GM19467 (cell line): ENCODE data around the gene C3orf85.

ENCODE experiments used
- ATAC-seq: cut with Tn5 transposase; IDR thresholded peaks from one replicate; pipeline ENCODE4 v1.9.1; 2021; ENCODE audit warnings: mild to moderate bottlenecking, moderate library complexity; ENCODE audit not compliant: unreplicated experiment

Gene C3orf85

DNA sequence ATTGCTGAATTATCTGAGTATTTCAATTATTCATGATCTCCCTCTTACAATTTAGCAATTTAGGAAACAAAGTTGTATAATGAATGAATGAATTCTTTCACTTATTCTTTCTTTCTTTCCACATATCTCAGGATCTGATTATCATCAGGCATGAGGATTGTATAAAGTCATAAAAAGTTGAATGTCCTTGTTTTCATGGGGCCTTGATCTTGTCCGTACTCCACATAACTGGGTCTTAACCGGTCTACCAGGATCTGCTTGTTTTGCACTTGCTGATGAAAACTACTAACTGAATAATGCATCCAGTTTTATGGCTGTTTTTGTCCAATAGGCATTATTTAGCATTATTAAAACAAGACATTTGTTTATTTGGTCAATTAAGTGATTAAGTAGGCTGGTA is 12.6 kb downstream of the C3orf85 start:
- ATAC-seq, result no peak

DNA sequence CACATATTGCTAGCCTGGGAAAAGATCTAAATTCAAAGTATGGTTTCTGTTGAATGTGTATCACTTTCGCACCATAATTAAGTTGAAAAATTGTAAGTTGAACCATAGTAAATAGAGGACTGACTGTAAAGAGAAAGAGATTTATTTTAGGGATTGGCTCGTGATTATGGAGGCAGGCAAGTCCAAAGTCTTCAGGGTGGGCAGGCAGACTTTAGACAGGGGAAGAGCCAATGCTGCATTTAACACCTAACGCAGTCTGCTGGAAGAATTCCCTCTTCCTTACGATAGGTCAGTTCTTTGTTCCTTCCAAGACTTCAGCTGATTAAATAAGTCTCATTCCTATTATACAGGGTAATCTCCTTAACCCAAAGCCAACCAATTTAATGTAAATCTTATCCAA is 15.8 kb downstream of the C3orf85 start:
- no peak for ATAC-seq

DNA sequence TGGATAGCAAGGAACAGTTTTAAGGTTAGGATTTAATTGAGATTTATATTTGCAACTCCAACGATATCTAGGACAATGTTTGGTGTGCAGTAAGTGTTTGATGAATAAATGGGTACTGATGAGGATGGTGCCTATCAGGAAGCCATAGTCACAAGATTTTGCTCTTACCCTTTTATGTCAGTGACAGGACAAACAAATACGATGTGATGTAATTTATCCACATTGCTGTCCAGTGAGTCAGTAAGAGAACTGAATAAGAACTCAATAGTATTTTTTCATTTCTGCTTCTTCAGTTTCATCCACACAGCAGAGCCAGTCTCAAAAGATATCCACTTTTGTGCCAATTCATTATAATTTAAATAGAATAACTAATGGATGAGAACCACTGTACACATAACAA is 18.5 kb downstream of the C3orf85 start:
- ATAC-seq, result no peak

DNA sequence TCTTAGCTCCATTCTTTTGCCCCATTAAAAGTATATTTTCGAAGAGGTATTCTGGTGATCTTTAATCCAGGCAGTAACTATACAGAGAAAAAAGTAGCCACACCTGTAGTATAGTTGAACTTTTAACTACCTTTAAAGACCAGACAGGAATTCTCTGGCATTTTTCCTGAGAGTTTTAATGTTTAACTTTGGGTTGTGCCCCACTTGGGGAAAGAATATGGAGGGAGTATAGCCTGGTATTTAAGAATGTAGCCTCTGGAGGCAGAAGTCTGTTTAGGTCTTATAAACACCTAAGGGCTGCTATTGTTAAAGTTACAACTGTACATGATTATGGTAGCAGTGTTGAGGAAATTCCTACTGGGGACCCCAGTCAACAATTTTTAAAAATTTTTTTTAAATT is 19.3 kb downstream of the C3orf85 start:
- ATAC-seq, result no peak

DNA sequence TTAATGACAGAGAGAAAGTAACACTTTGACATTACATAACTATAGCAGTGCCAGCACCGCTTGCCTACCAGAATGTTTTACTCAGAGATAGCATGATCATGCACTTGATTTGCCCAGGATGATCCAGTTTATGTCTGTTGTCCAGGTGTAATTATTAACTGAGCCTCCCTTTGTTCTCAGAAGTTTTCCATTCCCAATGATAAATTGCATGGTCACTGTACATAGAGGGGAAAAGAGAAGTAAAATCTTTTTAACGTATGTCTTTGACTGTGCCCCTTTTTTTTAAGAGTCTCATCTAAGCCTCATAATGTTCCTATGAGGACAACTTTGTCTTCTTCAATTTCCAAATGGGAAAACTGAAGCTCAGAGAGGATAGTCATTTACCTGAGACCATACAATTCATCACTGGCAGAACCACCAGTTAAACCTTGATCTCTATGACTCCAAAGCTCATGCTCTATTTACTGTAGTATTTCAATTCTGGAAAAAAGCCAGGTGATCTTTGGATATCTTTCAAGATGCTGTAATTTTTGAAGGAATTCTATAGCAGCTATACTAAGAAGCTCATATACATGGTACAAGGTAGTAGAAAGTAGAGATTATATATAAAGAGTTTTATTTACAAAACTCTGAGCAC is 25.1 kb downstream of the C3orf85 start:
- no peak for ATAC-seq

DNA sequence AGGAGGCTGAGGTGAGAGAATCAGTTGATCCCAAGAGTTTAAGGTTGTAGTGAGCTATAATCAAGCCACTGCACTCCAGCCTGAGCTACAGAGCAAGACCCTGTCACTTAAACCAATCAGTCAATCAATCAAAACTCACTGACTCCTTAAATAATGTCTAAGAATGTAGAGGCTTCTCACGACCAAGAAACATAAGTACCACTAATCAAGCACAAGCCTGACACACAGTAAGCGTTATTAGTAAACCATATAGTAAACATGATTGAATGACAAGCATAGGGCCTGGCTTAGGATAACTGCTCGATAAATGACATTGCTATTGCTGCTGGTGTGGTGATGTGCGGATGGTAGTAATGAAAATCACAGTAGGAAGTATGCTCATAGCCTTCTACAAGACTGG is 29.4 kb downstream of the C3orf85 start:
- no peak for ATAC-seq

DNA sequence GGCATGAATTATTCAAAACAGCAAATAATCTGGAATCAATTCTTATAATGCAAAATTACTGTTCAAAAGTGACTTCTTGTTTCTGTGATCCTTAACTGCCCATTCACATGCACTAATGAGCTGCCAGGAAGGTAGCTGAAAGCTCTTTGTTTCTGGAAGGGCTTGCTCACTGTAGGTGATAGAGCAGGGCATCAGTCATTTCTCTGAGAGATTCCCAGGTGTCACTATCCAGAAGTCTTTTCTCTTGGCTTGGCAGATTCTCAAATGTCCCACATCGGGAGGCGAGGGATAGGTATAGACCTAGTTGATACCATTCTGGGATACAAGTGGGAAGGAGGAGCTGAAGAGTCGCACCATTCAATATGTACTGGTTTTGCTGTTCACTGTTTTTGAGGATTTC is 35.0 kb downstream of the C3orf85 start:
- ATAC-seq, result no peak

DNA sequence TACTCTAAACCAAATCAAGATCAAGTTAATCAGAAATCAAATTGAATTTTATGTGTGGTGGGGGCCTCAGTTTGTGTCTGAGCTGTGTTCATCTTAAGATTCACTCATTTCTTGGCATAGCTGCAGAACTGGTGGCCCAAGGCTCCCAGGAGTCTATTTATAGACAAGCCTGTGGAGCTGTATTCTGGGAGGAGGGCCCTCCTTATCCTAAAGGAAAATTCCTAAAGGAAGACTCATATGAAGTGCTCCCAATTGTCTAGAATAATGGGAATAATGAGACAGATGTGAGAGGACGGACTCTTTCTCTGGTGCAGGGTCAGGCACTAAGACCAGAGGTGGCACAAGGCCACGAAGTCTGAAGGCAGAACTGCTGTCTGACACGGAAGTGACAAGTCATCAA is 38.9 kb downstream of the C3orf85 start:
- ATAC-seq, result no peak

DNA sequence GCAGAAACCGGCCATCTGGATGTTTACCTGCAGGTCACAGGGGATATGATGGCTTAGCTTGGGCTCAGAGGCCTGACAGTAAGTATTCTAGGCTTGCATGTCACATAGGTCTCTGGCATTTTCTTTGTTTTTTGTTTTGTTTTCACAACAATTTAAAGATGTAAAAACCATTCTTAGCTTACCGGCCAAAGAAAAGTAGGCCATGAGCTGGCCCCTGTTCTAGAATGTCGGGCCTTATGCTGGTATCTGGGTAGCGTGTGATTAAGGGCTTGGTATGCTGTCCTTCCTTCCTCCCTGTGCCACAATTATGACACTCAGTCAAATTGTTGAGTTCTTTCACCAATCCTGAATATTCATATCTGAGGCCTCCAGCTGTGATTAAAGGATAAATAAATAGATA is 40.2 kb downstream of the C3orf85 start:
- no peak for ATAC-seq

DNA sequence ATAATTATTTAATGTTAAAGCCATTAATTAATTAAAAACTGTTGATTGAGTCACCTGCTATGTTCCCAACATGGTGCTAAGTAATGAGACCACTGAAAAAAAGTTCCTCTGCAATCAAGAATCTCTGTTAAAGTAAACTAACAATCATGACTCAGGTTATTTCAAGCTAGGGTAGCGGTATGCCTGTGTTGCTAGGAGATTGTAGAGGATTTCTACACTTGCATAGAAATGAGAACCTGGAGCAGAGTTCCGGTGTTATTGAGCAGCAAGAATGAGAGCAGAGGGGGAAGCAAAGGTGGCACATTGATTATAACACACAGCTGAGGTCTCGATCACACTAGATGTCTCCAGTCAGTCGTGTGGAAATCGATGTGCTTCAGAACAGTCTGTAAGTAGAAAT is 41.4 kb downstream of the C3orf85 start:
- no peak for ATAC-seq

DNA sequence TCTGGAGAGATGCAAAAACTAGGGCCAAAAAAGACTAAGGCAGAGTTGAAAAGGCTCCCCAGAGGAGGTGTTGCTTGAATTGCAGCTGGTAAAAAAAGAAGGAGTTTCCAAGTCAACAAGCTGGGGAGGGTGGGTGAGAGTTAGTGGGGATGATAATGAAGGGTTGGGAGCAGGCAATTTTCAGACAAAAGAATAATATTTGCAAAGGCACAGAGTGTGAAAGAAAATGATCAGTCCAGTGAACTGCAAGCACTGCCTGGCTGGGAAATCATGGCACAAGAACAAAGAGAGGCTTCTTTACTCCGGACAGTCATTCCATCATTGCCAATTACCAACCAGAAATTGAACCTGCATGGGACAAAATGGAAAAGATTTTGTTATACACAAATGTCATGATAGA is 42.2 kb downstream of the C3orf85 start:
- ATAC-seq, result no peak

DNA sequence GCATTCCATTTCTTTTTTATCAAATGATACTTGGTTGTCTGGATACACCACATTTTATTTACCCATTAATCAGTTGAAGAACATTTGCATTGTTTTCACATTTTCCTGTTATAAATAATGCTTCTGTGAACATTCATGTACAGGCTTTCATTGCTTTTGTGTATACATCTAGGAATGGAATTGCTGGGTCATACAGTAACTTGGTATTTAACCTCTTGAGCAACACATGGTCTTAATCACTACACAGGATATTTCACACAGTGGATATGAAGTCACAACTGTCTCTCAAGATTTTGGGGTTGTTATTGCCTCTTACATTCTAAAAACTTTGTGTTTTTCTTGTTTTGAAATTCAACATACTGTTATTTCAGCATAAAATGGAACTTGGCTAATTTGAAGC is 48.2 kb downstream of the C3orf85 start:
- no peak for ATAC-seq

DNA sequence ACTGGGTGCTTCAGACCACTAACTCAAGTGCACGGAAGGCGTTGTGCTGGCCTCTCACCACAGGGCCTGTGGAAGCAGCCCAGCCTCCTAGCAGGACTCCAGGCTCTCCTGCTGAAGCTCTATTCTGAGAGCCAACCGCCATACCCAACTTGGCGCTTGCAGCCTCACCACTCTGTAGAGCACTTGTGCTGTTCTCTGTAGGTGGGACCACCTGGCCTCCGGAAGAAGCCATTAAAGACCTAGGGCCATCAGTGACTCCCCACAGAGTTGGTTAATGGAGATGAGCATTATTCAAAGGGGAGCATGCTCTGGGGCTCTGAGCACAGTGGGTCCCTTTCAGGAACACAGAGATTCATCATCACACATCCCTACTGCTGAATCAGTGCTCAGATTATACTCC is 50.9 kb downstream of the C3orf85 start:
- no peak for ATAC-seq

DNA sequence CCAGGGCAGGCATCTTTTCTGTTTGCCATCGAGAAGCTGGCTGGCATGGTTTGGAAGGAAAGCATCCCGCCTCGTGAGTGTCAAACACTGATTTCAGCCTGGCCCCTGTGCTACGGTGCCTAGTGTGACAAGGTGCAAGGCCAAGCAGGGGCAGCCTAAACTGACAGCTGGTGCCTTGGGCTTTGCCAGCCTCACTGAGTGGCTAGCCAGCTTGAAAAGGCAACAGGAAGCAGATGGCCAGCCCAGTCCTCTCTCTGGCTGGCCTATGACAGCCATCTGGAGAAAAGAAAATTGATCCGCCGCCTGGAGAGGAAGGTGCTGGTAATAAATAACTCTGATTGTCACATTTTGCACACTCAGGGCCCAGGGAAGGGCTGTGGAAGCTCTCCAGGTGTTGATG is 52.2 kb downstream of the C3orf85 start:
- no peak for ATAC-seq

DNA sequence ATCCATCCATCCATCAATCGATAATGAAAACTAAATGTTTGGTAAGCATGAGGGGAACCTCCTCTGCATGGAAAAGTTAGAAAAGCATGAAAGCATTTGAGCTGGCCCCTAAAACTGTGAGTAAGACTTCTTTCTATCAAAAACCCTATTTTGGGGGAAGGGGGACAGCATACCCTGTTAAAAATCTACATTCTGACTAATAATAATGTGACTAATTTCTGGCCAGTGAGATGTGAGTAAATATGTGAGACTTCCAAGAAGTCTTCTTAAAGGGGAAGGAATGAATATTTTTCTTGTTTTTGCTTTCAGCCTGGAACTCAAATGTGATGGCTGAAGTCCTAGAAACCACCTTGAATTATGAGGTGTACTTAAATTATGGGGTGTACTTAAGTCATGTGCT is 54.9 kb downstream of the C3orf85 start:
- no peak for ATAC-seq

DNA sequence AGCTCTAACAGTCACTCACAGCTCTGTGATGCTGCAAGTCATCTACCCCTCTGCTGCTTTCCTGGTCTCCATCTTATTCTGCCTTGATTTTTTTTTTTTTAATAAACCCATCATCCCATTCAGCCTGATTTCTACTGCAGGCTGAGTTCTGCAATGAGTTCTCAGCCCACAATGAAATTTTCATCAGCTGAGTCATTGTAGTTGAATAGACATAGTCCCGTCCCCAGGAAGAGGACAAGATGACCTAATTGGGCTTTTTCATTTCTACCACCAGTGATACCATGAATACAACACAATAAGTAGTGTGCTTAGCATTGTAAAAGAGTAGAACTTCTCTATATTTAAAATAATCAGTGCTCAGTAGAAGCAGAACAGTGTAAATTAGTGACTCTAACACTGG is 59.3 kb downstream of the C3orf85 start:
- ATAC-seq, result no peak
